Measurements from ENCODE around the gene ARHGEF28.
A peak's percentile ranks its signal among the peaks of the same experiment; 100 is the strongest.

Gene ARHGEF28

GRCh38 chr5:73682176-73682575, 56.2 kb downstream of the ARHGEF28 start:
- TF ChIP-seq CTCF (IDR thresholded peaks at IDR 0.05; ENCODE audit: extremely low read depth, missing control alignments): no peak
- no peak for DNase-seq (ENCODE audit: low spot score)

- DNase-seq (ENCODE audit: low spot score): no peak
- no peak for TF ChIP-seq CTCF (IDR thresholded peaks at IDR 0.05; ENCODE audit: extremely low read depth, missing control alignments)
Measured at GRCh38 chr5:73684691-73685090, 58.7 kb downstream of the ARHGEF28 start.

GRCh38 chr5:73686912-73687311, 60.9 kb downstream of the ARHGEF28 start:
- no peak for TF ChIP-seq CTCF (IDR thresholded peaks at IDR 0.05; ENCODE audit: extremely low read depth, missing control alignments)
- peak; percentile 25 for DNase-seq (ENCODE audit: low spot score)

- DNase-seq (ENCODE audit: low spot score): peak; percentile 41
- no peak for TF ChIP-seq CTCF (IDR thresholded peaks at IDR 0.05; ENCODE audit: extremely low read depth, missing control alignments)
Measured at GRCh38 chr5:73687357-73687756, 61.4 kb downstream of the ARHGEF28 start.

- TF ChIP-seq CTCF (IDR thresholded peaks at IDR 0.05; ENCODE audit: extremely low read depth, missing control alignments): no peak
- no peak for DNase-seq (ENCODE audit: low spot score)
Measured at GRCh38 chr5:73690015-73690414, 64.0 kb downstream of the ARHGEF28 start.

GRCh38 chr5:73691302-73692080, 65.5 kb downstream of the ARHGEF28 start:
- TF ChIP-seq CTCF (IDR thresholded peaks at IDR 0.05; ENCODE audit: extremely low read depth, missing control alignments): no peak
- DNase-seq (ENCODE audit: low spot score): no peak

- TF ChIP-seq CTCF (IDR thresholded peaks at IDR 0.05; ENCODE audit: extremely low read depth, missing control alignments): no peak
- no peak for DNase-seq (ENCODE audit: low spot score)
Measured at GRCh38 chr5:73692166-73692640, 66.2 kb downstream of the ARHGEF28 start.
